OCI-LY1 (cell line): ENCODE results near the gene ZNF568.

ENCODE experiments used
- EZH2 ChIP-seq: fragments of 200-600 bp; sonication (generic), shearing (Covaris generic); IDR thresholded peaks from 2 replicates; pipeline ENCODE4 v1.8.0; 2017; ENCODE audit warnings: borderline replicate concordance, mixed run types, mild to moderate bottlenecking, antibody characterized with exemption, low read length, moderate library complexity, mixed read lengths
- TF ChIP-seq, protein P1 (sequence below): fragments of 200-600 bp; sonication (generic), shearing (Covaris generic); IDR thresholded peaks from 2 replicates; pipeline ENCODE4 v1.5.1; 2017; ENCODE audit warnings: mild to moderate bottlenecking, antibody characterized with exemption, low read length, moderate library complexity, mixed read lengths

DNA sequence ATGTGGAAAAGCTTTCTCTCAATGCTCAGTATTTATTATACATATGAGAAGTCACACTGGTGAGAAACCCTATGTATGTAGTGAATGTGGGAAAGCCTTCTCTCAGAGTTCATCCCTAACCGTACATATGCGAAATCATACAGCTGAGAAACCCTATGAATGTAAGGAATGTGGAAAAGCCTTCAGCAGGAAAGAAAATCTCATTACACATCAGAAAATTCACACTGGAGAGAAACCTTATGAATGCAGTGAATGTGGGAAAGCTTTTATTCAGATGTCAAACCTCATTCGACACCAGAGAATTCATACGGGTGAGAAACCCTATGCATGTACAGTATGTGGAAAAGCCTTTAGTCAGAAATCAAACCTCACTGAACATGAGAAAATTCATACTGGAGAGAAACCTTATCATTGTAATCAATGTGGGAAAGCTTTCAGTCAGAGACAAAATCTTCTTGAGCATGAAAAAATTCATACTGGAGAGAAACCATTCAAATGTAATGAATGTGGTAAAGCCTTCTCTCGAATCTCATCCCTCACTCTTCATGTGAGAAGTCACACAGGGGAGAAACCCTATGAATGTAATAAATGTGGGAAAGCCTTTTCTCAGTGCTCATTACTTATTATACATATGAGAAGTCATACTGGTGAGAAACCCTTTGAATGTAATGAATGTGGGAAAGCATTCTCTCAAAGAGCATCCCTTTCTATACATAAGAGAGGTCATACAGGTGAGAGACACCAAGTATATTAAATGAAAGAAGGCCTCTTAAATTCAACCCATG, 34.4 kb downstream of the ZNF568 start:
- TF ChIP-seq, protein P1, sequence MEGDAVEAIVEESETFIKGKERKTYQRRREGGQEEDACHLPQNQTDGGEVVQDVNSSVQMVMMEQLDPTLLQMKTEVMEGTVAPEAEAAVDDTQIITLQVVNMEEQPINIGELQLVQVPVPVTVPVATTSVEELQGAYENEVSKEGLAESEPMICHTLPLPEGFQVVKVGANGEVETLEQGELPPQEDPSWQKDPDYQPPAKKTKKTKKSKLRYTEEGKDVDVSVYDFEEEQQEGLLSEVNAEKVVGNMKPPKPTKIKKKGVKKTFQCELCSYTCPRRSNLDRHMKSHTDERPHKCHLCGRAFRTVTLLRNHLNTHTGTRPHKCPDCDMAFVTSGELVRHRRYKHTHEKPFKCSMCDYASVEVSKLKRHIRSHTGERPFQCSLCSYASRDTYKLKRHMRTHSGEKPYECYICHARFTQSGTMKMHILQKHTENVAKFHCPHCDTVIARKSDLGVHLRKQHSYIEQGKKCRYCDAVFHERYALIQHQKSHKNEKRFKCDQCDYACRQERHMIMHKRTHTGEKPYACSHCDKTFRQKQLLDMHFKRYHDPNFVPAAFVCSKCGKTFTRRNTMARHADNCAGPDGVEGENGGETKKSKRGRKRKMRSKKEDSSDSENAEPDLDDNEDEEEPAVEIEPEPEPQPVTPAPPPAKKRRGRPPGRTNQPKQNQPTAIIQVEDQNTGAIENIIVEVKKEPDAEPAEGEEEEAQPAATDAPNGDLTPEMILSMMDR: no peak
- TF ChIP-seq EZH2: no peak
